RWPE2 (cell line): ENCODE results near the gene ISG20L2.

Experiments used
- ATAC-seq: fragments of 200-7000 bp; cut with Tn5 transposase; 3 replicates; pipeline ENCODE4 v1.9.1; 2021; ENCODE audit warnings: low read depth
- DNase-seq: peaks from one replicate; pipeline ENCODE4 v3.0.0-alpha.2; 2020; ENCODE audit warnings: low spot score
- H3K27ac ChIP-seq: fragments of 450-650 bp; 2 replicates; pipeline ENCODE4 v1.5.1; 2017; ENCODE audit warnings: mild to moderate bottlenecking; ENCODE audit not compliant: poor library complexity, severe bottlenecking
- H3K27me3 ChIP-seq: fragments of 250-450 bp; sonication (Bioruptor Pico); 2 replicates; pipeline ENCODE4 v1.5.1; 2021; ENCODE audit warnings: mild to moderate bottlenecking, moderate library complexity; ENCODE audit not compliant: insufficient read depth, poor library complexity, severe bottlenecking
- H3K36me3 ChIP-seq: fragments of 250-450 bp; sonication (Bioruptor Pico); 2 replicates; pipeline ENCODE4 v1.5.1; 2020; ENCODE audit warnings: low read depth, mild to moderate bottlenecking, moderate library complexity
- H3K4me1 ChIP-seq: fragments of 250-450 bp; sonication (Bioruptor Pico); 2 replicates; pipeline ENCODE4 v1.5.1; 2021; ENCODE audit warnings: mild to moderate bottlenecking, moderate library complexity; ENCODE audit not compliant: insufficient read depth, poor library complexity, severe bottlenecking
- H3K4me3 ChIP-seq: fragments of 250-450 bp; sonication (Bioruptor Pico); 2 replicates; pipeline ENCODE4 v1.5.1; 2021; ENCODE audit warnings: mild to moderate bottlenecking, moderate library complexity; ENCODE audit not compliant: severe bottlenecking
- H3K9me3 ChIP-seq: fragments of 250-450 bp; sonication (Bioruptor Pico); 2 replicates; pipeline ENCODE4 v1.5.1; 2021; ENCODE audit warnings: mild to moderate bottlenecking, moderate library complexity; ENCODE audit not compliant: severe bottlenecking
- CTCF ChIP-seq: fragments of 450-650 bp; IDR thresholded peaks from one replicate; pipeline ENCODE4 v1.5.1; 2017; ENCODE audit warnings: mild to moderate bottlenecking, moderate library complexity; ENCODE audit not compliant: poor library complexity, severe bottlenecking

The ISG20L2 gene

GRCh38 chr1:156705321-156705917 is 23.1 kb downstream of the ISG20L2 start, which contains the start of gene CRABP2:
Gene CRABP2 (minus strand): TSS chr1:156705583. CDS start chr1:156705446, 137 bp downstream.
- no peak for DNase-seq
- TF ChIP-seq CTCF, result no peak
- Histone ChIP-seq H3K4me3 (peak within 1 kb of the TSS; percentile 13), H3K36me3 (no peaks in the 10 kb centered on the region), H3K4me1 (peaks cover 40% of the 10 kb centered on the region), H3K27ac (no peak within 1 kb of the TSS), H3K27me3 (no peaks in the 10 kb centered on the region), H3K9me3 (no peaks in the 10 kb centered on the region)
- ATAC-seq, result no peak

GRCh38 chr1:156704930-156705320 is 23.6 kb downstream of the ISG20L2 start:
- TF ChIP-seq CTCF, result no peak
- ATAC-seq (peak; percentile 38), DNase-seq (peak; percentile 88)
- Histone ChIP-seq H3K36me3 (no peaks in the 10 kb centered on the region), H3K9me3 (no peaks in the 10 kb centered on the region), H3K4me3 (peak overlapping the region; percentile 13), H3K4me1 (peaks cover 35% of the 10 kb centered on the region), H3K27me3 (no peaks in the 10 kb centered on the region), H3K27ac (no peak overlapping the region)

- no peak overlapping the region for H3K27ac ChIP-seq
- ATAC-seq (no peak), DNase-seq (no peak)
- no peaks in the 10 kb centered on the region for H3K9me3 ChIP-seq
- H3K27me3 ChIP-seq, result no peaks in the 10 kb centered on the region
- TF ChIP-seq CTCF, result no peak
- peaks cover 30% of the 10 kb centered on the region for H3K4me1 ChIP-seq
- H3K4me3 ChIP-seq, result no peak overlapping the region
- no peaks in the 10 kb centered on the region for H3K36me3 ChIP-seq
Measured at GRCh38 chr1:156704166-156704711, 24.3 kb downstream of the ISG20L2 start.

- no peak for TF ChIP-seq CTCF
- Histone ChIP-seq H3K4me1 (peaks cover 30% of the 10 kb centered on the region), H3K27ac (no peak overlapping the region), H3K4me3 (no peak overlapping the region), H3K27me3 (no peaks in the 10 kb centered on the region), H3K9me3 (no peaks in the 10 kb centered on the region), H3K36me3 (no peaks in the 10 kb centered on the region)
- no peak for DNase-seq
- no peak for ATAC-seq
Measured at GRCh38 chr1:156703741-156704140, 24.8 kb downstream of the ISG20L2 start.

GRCh38 chr1:156703336-156703735 is 25.2 kb downstream of the ISG20L2 start:
- no peak for TF ChIP-seq CTCF
- Histone ChIP-seq H3K36me3 (no peaks in the 10 kb centered on the region), H3K4me1 (peaks cover 30% of the 10 kb centered on the region), H3K4me3 (no peak overlapping the region), H3K27ac (no peak overlapping the region), H3K9me3 (no peaks in the 10 kb centered on the region), H3K27me3 (no peaks in the 10 kb centered on the region)
- no peak for ATAC-seq
- DNase-seq, result no peak
